ENCODE results near the gene SFT2D1.

The SFT2D1 gene

GRCh38 chr6:166313255-166314070 lies 28.9 kb downstream of the SFT2D1 start:
- DNase-seq (ENCODE audit: low read depth), result peak; percentile 64
- Histone ChIP-seq H3K36me3 (ENCODE audit: control insufficient read depth, insufficient read depth, low read length, severe bottlenecking) (peaks cover 3% of the 10 kb centered on the region), H3K4me1 (ENCODE audit: control insufficient read depth, insufficient read depth, low read length) (no peaks in the 10 kb centered on the region), H3K9ac (ENCODE audit: low read length) (no peak overlapping the region), H3K9me3 (ENCODE audit: control insufficient read depth, low read length) (no peaks in the 10 kb centered on the region), H3K4me3 (ENCODE audit: low read length) (no peak overlapping the region), H3K27me3 (replicated peaks; ENCODE audit: control insufficient read depth, insufficient read depth, low read length) (peaks cover 19% of the 10 kb centered on the region)

GRCh38 chr6:166312832-166313231 lies 29.5 kb downstream of the SFT2D1 start:
- Histone ChIP-seq H3K9ac (ENCODE audit: low read length) (no peak overlapping the region), H3K4me3 (ENCODE audit: low read length) (no peak overlapping the region), H3K4me1 (ENCODE audit: control insufficient read depth, insufficient read depth, low read length) (no peaks in the 10 kb centered on the region), H3K9me3 (ENCODE audit: control insufficient read depth, low read length) (no peaks in the 10 kb centered on the region), H3K36me3 (ENCODE audit: control insufficient read depth, insufficient read depth, low read length, severe bottlenecking) (no peaks in the 10 kb centered on the region), H3K27me3 (replicated peaks; ENCODE audit: control insufficient read depth, insufficient read depth, low read length) (peaks cover 23% of the 10 kb centered on the region)
- peak; percentile 15 for DNase-seq (ENCODE audit: low read depth)

GRCh38 chr6:166310634-166311033 lies 31.7 kb downstream of the SFT2D1 start:
- DNase-seq (ENCODE audit: low read depth), result no peak
- H3K27me3 ChIP-seq (replicated peaks; ENCODE audit: control insufficient read depth, insufficient read depth, low read length), result peaks cover 40% of the 10 kb centered on the region

GRCh38 chr6:166309977-166310376 lies 32.4 kb downstream of the SFT2D1 start:
- DNase-seq (ENCODE audit: low read depth), result no peak
- Histone ChIP-seq H3K9me3 (ENCODE audit: control insufficient read depth, low read length) (no peaks in the 10 kb centered on the region), H3K27me3 (replicated peaks; ENCODE audit: control insufficient read depth, insufficient read depth, low read length) (peaks cover 47% of the 10 kb centered on the region), H3K36me3 (ENCODE audit: control insufficient read depth, insufficient read depth, low read length, severe bottlenecking) (no peaks in the 10 kb centered on the region), H3K4me1 (ENCODE audit: control insufficient read depth, insufficient read depth, low read length) (no peaks in the 10 kb centered on the region), H3K4me3 (ENCODE audit: low read length) (no peak overlapping the region), H3K9ac (ENCODE audit: low read length) (no peak overlapping the region)

More at GRCh38 chr6:166310634-166311033, 31.7 kb downstream of the SFT2D1 start:
- Histone ChIP-seq H3K4me3 (ENCODE audit: low read length) (no peak overlapping the region), H3K36me3 (ENCODE audit: control insufficient read depth, insufficient read depth, low read length, severe bottlenecking) (no peaks in the 10 kb centered on the region), H3K9ac (ENCODE audit: low read length) (no peak overlapping the region), H3K4me1 (ENCODE audit: control insufficient read depth, insufficient read depth, low read length) (no peaks in the 10 kb centered on the region), H3K9me3 (ENCODE audit: control insufficient read depth, low read length) (no peaks in the 10 kb centered on the region)

- no peaks in the 10 kb centered on the region for H3K9me3 ChIP-seq (ENCODE audit: control insufficient read depth, low read length)
- H3K4me1 ChIP-seq (ENCODE audit: control insufficient read depth, insufficient read depth, low read length), result no peaks in the 10 kb centered on the region
- H3K27me3 ChIP-seq (replicated peaks; ENCODE audit: control insufficient read depth, insufficient read depth, low read length), result peaks cover 54% of the 10 kb centered on the region
- H3K4me3 ChIP-seq (ENCODE audit: low read length), result peak overlapping the region; percentile 56
- no peaks in the 10 kb centered on the region for H3K36me3 ChIP-seq (ENCODE audit: control insufficient read depth, insufficient read depth, low read length, severe bottlenecking)
- no peak for DNase-seq (ENCODE audit: low read depth)
- H3K9ac ChIP-seq (ENCODE audit: low read length), result no peak overlapping the region
Measured at GRCh38 chr6:166308769-166309589, 33.4 kb downstream of the SFT2D1 start.

GRCh38 chr6:166308033-166308768 lies 34.1 kb downstream of the SFT2D1 start, which contains the start of gene PRR18:
TSS of gene PRR18 (minus strand) at chr6:166308392. CDS start at chr6:166308142, 250 bp downstream.
- peak; percentile 36 for DNase-seq (ENCODE audit: low read depth)
- Histone ChIP-seq H3K9ac (ENCODE audit: low read length) (no peak within 1 kb of the TSS), H3K27me3 (replicated peaks; ENCODE audit: control insufficient read depth, insufficient read depth, low read length) (peaks cover 57% of the 10 kb centered on the region), H3K36me3 (ENCODE audit: control insufficient read depth, insufficient read depth, low read length, severe bottlenecking) (no peaks in the 10 kb centered on the region), H3K4me1 (ENCODE audit: control insufficient read depth, insufficient read depth, low read length) (no peaks in the 10 kb centered on the region), H3K9me3 (ENCODE audit: control insufficient read depth, low read length) (no peaks in the 10 kb centered on the region), H3K4me3 (ENCODE audit: low read length) (peak within 1 kb of the TSS; percentile 56)

- peaks cover 62% of the 10 kb centered on the region for H3K27me3 ChIP-seq (replicated peaks; ENCODE audit: control insufficient read depth, insufficient read depth, low read length)
- no peaks in the 10 kb centered on the region for H3K36me3 ChIP-seq (ENCODE audit: control insufficient read depth, insufficient read depth, low read length, severe bottlenecking)
- peak; percentile 29 for DNase-seq (ENCODE audit: low read depth)
- H3K4me3 ChIP-seq (ENCODE audit: low read length), result no peak overlapping the region
- H3K4me1 ChIP-seq (ENCODE audit: control insufficient read depth, insufficient read depth, low read length), result no peaks in the 10 kb centered on the region
- H3K9ac ChIP-seq (ENCODE audit: low read length), result no peak overlapping the region
- H3K9me3 ChIP-seq (ENCODE audit: control insufficient read depth, low read length), result no peaks in the 10 kb centered on the region
Measured at GRCh38 chr6:166307082-166308032, 35.0 kb downstream of the SFT2D1 start.

- no peak overlapping the region for H3K9ac ChIP-seq (ENCODE audit: low read length)
- no peaks in the 10 kb centered on the region for H3K9me3 ChIP-seq (ENCODE audit: control insufficient read depth, low read length)
- H3K36me3 ChIP-seq (ENCODE audit: control insufficient read depth, insufficient read depth, low read length, severe bottlenecking), result no peaks in the 10 kb centered on the region
- no peaks in the 10 kb centered on the region for H3K4me1 ChIP-seq (ENCODE audit: control insufficient read depth, insufficient read depth, low read length)
- no peak for DNase-seq (ENCODE audit: low read depth)
- no peak overlapping the region for H3K4me3 ChIP-seq (ENCODE audit: low read length)
- peaks cover 62% of the 10 kb centered on the region for H3K27me3 ChIP-seq (replicated peaks; ENCODE audit: control insufficient read depth, insufficient read depth, low read length)
Measured at GRCh38 chr6:166306378-166307081, 35.8 kb downstream of the SFT2D1 start.

- H3K9ac ChIP-seq (ENCODE audit: low read length), result no peak overlapping the region
- H3K36me3 ChIP-seq (ENCODE audit: control insufficient read depth, insufficient read depth, low read length, severe bottlenecking), result no peaks in the 10 kb centered on the region
- peaks cover 62% of the 10 kb centered on the region for H3K27me3 ChIP-seq (replicated peaks; ENCODE audit: control insufficient read depth, insufficient read depth, low read length)
- no peak for DNase-seq (ENCODE audit: low read depth)
- no peaks in the 10 kb centered on the region for H3K4me1 ChIP-seq (ENCODE audit: control insufficient read depth, insufficient read depth, low read length)
- H3K9me3 ChIP-seq (ENCODE audit: control insufficient read depth, low read length), result no peaks in the 10 kb centered on the region
- no peak overlapping the region for H3K4me3 ChIP-seq (ENCODE audit: low read length)
Measured at GRCh38 chr6:166305562-166306117, 36.7 kb downstream of the SFT2D1 start.
